K562 (cell line): ENCODE data around the gene PI4KA.

Source experiments
- DMBX1 ChIP-seq: fragments of 250-450 bp; sonication (Bioruptor Pico); IDR thresholded peaks from 2 replicates; pipeline ENCODE4 v1.8.0; 2022; ENCODE audit warnings: inconsistent platforms, mild to moderate bottlenecking, moderate library complexity, borderline replicate concordance
- ESRRA ChIP-seq: fragments of 450-650 bp; IDR thresholded peaks from 2 replicates; pipeline ENCODE4 v1.6.1; 2014; ENCODE audit warnings: low read depth, mild to moderate bottlenecking, moderate library complexity, borderline replicate concordance
- FOXK2 ChIP-seq, 2 experiments: fragments of 450-650 bp; IDR thresholded peaks in 1 of 2; conservative IDR thresholded peaks in 1 of 2; 2 replicates each; pipeline ENCODE4 v1.6.1; 2016; ENCODE audit warnings: low read depth in 2 of 2, mild to moderate bottlenecking in 1 of 2
- MAFK ChIP-seq: IDR thresholded peaks from 2 replicates; pipeline ENCODE4 v1.6.1; 2011; ENCODE audit warnings: low read length, improper control_type of control experiment
- MEF2A ChIP-seq: IDR thresholded peaks from 2 replicates; pipeline ENCODE4 v1.6.1; 2011; ENCODE audit warnings: low read depth, mild to moderate bottlenecking, low read length, moderate library complexity; ENCODE audit not compliant: control insufficient read depth
- POLR2A ChIP-seq: fragments of 450-650 bp; conservative IDR thresholded peaks from 2 replicates; pipeline ENCODE4 v1.6.1; 2016
- TAF9B ChIP-seq: fragments of 450-650 bp; IDR thresholded peaks from 2 replicates; pipeline ENCODE4 v1.6.1; 2018; ENCODE audit warnings: mild to moderate bottlenecking; ENCODE audit not compliant: partially characterized antibody
- ZNF184 ChIP-seq: sonication (generic); formaldehyde crosslinking; IDR thresholded peaks from 2 replicates; pipeline ENCODE4 v1.5.0; 2020; ENCODE audit warnings: missing genetic modification reagents
- ZNF589 ChIP-seq: fragments of 200-800 bp; sonication (Bioruptor generic); IDR thresholded peaks from 2 replicates; pipeline ENCODE4 v1.6.1; 2016; ENCODE audit warnings: low read depth, missing genetic modification characterization, missing compliant biosample characterization
- TF ChIP-seq, protein P1 (sequence below), 2 experiments: fragments of 450-650 bp in 1 of 2; sonication (generic) in 1 of 2; formaldehyde crosslinking in 1 of 2; IDR thresholded peaks in 1 of 2; conservative IDR thresholded peaks in 1 of 2; 2 replicates each; pipeline versions ENCODE4 v1.6.1 to v1.8.1; 2016 to 2023; ENCODE audit warnings: mild to moderate bottlenecking in 2 of 2, moderate library complexity in 2 of 2, inconsistent platforms in 1 of 2, missing genetic modification reagents in 1 of 2
- TF ChIP-seq, protein P2 (sequence below), 3 experiments: IDR thresholded peaks in 2 of 3; conservative IDR thresholded peaks in 1 of 3; 2 replicates each; pipeline ENCODE4 v1.5.1; 2011 to 2012; ENCODE audit warnings: low read length in 3 of 3, mild to moderate bottlenecking in 3 of 3, control low read depth in 2 of 3, improper control_type of control experiment in 1 of 3, inconsistent platforms in 1 of 3, low read depth in 1 of 3, mixed read lengths in 1 of 3, moderate library complexity in 1 of 3; ENCODE audit not compliant: insufficient read depth in 2 of 3

DNA sequence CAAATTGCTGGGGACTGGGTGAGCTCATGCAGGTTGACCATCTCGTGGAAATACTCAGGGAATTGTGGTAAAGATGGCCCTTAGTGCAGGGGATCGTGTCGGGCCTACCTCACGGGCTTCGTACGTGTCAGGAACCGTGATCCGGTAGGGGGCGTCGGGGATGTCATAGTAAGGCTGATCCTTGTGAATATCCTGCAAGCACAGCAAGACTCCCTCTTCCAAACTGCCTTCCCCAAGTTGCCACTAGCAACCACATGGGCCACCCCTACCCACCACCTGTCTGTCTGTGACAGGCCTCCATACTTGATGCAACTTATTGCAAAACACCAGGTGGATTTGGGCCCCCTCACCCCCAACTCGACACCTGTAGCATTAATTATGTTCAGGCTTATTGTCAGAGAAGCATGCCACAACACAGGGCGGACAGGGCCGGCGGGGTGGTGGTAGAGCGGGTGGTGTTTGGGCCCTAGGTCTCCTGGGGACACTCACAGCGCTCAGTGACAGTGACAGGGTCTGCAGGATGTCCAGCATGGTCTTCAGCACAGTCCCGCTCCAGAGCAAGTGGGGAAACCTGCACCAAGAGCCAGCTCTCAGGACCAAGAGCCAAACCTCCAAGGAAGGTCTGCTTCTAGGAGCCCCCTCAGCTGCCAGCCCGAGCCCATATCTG is 107.3 kb downstream of the PI4KA start:
- TF ChIP-seq FOXK2 (conservative IDR thresholded peaks at IDR 0.05 in 1 of 2, IDR thresholded peaks at IDR 0.05 in 1 of 2; ENCODE audit: low read depth in 2 of 2) (no peak), ZNF589 (CRISPR knock-in tag) (no peak), ZNF184 (CRISPR knock-in tag) (no peak), MAFK (no peak; the same call in 1 of the 2 replicates), DMBX1 (no peak), POLR2A (no peak; the same call in 1 of the 2 replicates), TAF9B (no peak), MEF2A (no peak), ESRRA (no peak)
- TF ChIP-seq, protein P1, sequence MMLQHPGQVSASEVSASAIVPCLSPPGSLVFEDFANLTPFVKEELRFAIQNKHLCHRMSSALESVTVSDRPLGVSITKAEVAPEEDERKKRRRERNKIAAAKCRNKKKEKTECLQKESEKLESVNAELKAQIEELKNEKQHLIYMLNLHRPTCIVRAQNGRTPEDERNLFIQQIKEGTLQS (IDR thresholded peaks at IDR 0.05) = no peak
- TF ChIP-seq, protein P1 (CRISPR knock-in tag; conservative IDR thresholded peaks at IDR 0.05) = no peak
- TF ChIP-seq, protein P2, sequence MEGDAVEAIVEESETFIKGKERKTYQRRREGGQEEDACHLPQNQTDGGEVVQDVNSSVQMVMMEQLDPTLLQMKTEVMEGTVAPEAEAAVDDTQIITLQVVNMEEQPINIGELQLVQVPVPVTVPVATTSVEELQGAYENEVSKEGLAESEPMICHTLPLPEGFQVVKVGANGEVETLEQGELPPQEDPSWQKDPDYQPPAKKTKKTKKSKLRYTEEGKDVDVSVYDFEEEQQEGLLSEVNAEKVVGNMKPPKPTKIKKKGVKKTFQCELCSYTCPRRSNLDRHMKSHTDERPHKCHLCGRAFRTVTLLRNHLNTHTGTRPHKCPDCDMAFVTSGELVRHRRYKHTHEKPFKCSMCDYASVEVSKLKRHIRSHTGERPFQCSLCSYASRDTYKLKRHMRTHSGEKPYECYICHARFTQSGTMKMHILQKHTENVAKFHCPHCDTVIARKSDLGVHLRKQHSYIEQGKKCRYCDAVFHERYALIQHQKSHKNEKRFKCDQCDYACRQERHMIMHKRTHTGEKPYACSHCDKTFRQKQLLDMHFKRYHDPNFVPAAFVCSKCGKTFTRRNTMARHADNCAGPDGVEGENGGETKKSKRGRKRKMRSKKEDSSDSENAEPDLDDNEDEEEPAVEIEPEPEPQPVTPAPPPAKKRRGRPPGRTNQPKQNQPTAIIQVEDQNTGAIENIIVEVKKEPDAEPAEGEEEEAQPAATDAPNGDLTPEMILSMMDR (IDR thresholded peaks at IDR 0.05 in 2 of 3, conservative IDR thresholded peaks at IDR 0.05 in 1 of 3; ENCODE audit: insufficient read depth in 2 of 3, low read depth in 1 of 3, low read length in 3 of 3) = peak in 2 of 3 experiments; percentile 52 to 61; a peak in 5 of 6 replicates
